MM.1S (cell line): Measurements from ENCODE around the gene ZSCAN12.

Experiments used
- DNase-seq: peaks from one replicate; pipeline ENCODE4 v3.0.0-alpha.2; 2015
- H2AFZ ChIP-seq: fragments of 300-600 bp; sonication (generic); 2 replicates; pipeline ENCODE4 v1.6.0; 2016; ENCODE audit warnings: antibody characterized with exemption, low read length
- H3F3A ChIP-seq: fragments of 300-600 bp; sonication (generic); 2 replicates; pipeline ENCODE4 v1.6.1; 2016; ENCODE audit warnings: mild to moderate bottlenecking, antibody characterized with exemption, low read length, moderate library complexity, mixed read lengths; ENCODE audit not compliant: insufficient read depth
- H3K27ac ChIP-seq: fragments of 300-600 bp; sonication (generic); 2 replicates; pipeline ENCODE4 v1.5.1; 2016; ENCODE audit warnings: mild to moderate bottlenecking, low read length
- H3K27me3 ChIP-seq: fragments of 300-600 bp; sonication (generic); replicated peaks from 2 replicates; pipeline ENCODE4 v1.6.0; 2016; ENCODE audit warnings: low read length; ENCODE audit not compliant: insufficient read depth
- H3K36me3 ChIP-seq: fragments of 300-600 bp; sonication (generic); replicated peaks from 2 replicates; pipeline ENCODE4 v1.6.1; 2016; ENCODE audit warnings: mild to moderate bottlenecking, low read length, mixed read lengths; ENCODE audit not compliant: insufficient read depth
- H3K4me1 ChIP-seq: fragments of 300-600 bp; sonication (generic); 2 replicates; pipeline ENCODE4 v1.6.1; 2016; ENCODE audit warnings: low read length, mixed read lengths
- H3K4me2 ChIP-seq: fragments of 300-600 bp; sonication (generic); 2 replicates; pipeline ENCODE4 v1.6.0; 2016; ENCODE audit warnings: low read depth, low read length
- H3K4me3 ChIP-seq: fragments of 300-600 bp; sonication (generic); 2 replicates; pipeline ENCODE4 v1.5.1; 2016; ENCODE audit warnings: low read length, mixed read lengths
- H3K79me2 ChIP-seq: fragments of 300-600 bp; sonication (generic); 2 replicates; pipeline ENCODE4 v1.6.1; 2016; ENCODE audit warnings: mixed run types, low read length, mixed read lengths
- H3K9ac ChIP-seq: fragments of 300-600 bp; sonication (generic); 2 replicates; pipeline ENCODE4 v1.6.1; 2016; ENCODE audit warnings: low read length, mixed read lengths
- H3K9me2 ChIP-seq: fragments of 300-600 bp; sonication (generic); replicated peaks from 2 replicates; pipeline ENCODE4 v1.6.1; 2016; ENCODE audit warnings: mild to moderate bottlenecking, low read length, mixed read lengths; ENCODE audit not compliant: insufficient read depth
- H3K9me3 ChIP-seq: fragments of 300-600 bp; sonication (generic); replicated peaks from 2 replicates; pipeline ENCODE4 v1.6.1; 2016; ENCODE audit warnings: mild to moderate bottlenecking, low read length, mixed read lengths; ENCODE audit not compliant: insufficient read depth
- H4K20me1 ChIP-seq: fragments of 300-600 bp; sonication (generic); 2 replicates; pipeline ENCODE4 v1.6.1; 2016; ENCODE audit warnings: mild to moderate bottlenecking, low read length, moderate library complexity, mixed read lengths; ENCODE audit not compliant: insufficient read depth
- CTCF ChIP-seq: fragments of 300-600 bp; sonication (generic); IDR thresholded peaks from 2 replicates; pipeline ENCODE4 v1.5.1; 2016; ENCODE audit warnings: antibody characterized with exemption, low read length, mixed read lengths
- EZH2 ChIP-seq: fragments of 300-600 bp; sonication (generic); optimal IDR thresholded peaks from 2 replicates; pipeline ENCODE3; 2017; ENCODE audit warnings: low read depth, mild to moderate bottlenecking, antibody characterized with exemption, low read length, mixed read lengths
- EZH2phosphoT487 ChIP-seq: fragments of 300-600 bp; sonication (generic); IDR thresholded peaks from 2 replicates; pipeline ENCODE4 v1.6.1; 2018; ENCODE audit warnings: antibody characterized with exemption, low read length

Gene ZSCAN12

DNA sequence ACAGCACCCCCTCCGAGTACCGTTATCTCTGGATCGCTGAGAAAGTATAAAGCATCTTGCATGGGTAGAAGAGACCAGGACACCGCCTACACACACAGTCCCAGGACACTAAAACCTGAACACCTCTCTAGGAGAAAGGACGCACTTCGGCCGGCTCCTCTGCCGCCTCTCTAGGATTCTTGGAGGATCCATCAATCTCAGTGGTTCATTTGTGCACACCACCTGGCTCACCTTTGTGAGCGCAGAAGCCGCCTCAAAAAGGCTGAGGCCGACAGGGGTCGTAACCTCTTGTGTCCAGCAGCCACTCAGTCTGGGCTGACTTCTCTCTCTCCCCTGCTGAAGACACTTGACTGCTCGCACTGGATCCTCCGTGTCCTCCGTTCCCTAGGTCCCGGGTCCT is 30.2 kb upstream of the ZSCAN12 start:
- TF ChIP-seq CTCF (no peak), EZH2 (no peak)
- H3K4me3 ChIP-seq, result no peak overlapping the region
- no peaks in the 10 kb centered on the region for H3F3A ChIP-seq
- no peak overlapping the region for H3K27ac ChIP-seq
- no peaks in the 10 kb centered on the region for H3K9me3 ChIP-seq
- H3K9me2 ChIP-seq, result no peaks in the 10 kb centered on the region
- no peak overlapping the region for H3K4me2 ChIP-seq
- no peaks in the 10 kb centered on the region for H3K4me1 ChIP-seq
- no peak overlapping the region for H3K9ac ChIP-seq
- DNase-seq, result no peak
- no peaks in the 10 kb centered on the region for H3K27me3 ChIP-seq
- no peaks in the 10 kb centered on the region for H3K36me3 ChIP-seq
- no peak overlapping the region for H2AFZ ChIP-seq
- no peaks in the 10 kb centered on the region for H4K20me1 ChIP-seq
- no peaks in the 10 kb centered on the region for H3K79me2 ChIP-seq

GRCh38 chr6:28425944-28426541 is 26.5 kb upstream of the ZSCAN12 start:
- Histone ChIP-seq H3K4me3 (no peak overlapping the region), H2AFZ (no peak overlapping the region)
- TF ChIP-seq EZH2, result no peak
- no peak for TF ChIP-seq EZH2phosphoT487
- no peak for TF ChIP-seq CTCF

DNA sequence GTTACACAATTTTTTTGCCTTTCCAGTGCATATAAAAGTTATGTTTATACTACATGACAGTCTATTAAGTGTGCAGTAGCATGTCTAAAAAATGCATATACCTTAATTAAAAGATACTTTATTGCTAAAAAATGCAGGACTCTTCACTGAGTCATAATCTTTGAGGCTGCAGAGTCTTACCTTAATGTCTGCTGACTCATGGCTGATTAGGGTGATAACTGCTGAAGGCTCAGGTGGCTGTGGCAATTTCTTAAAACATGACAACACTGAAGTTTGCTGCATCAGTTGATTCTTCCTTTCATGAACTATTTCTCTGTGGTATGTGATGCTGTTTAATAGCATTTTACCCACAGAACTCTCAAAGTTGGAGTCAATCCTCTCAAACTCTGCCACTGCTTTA is 24.6 kb upstream of the ZSCAN12 start:
- Histone ChIP-seq H4K20me1 (no peaks in the 10 kb centered on the region), H2AFZ (no peak overlapping the region), H3K27ac (no peak overlapping the region), H3K4me2 (no peak overlapping the region), H3K36me3 (no peaks in the 10 kb centered on the region), H3K9me3 (no peaks in the 10 kb centered on the region), H3K4me3 (no peak overlapping the region), H3K27me3 (no peaks in the 10 kb centered on the region), H3F3A (no peaks in the 10 kb centered on the region; the same call in 1 of the 2 replicates), H3K9me2 (no peaks in the 10 kb centered on the region), H3K4me1 (no peaks in the 10 kb centered on the region), H3K79me2 (no peaks in the 10 kb centered on the region), H3K9ac (no peak overlapping the region)
- DNase-seq, result no peak
- TF ChIP-seq EZH2, result no peak
- TF ChIP-seq CTCF, result no peak
- no peak for TF ChIP-seq EZH2phosphoT487

More at GRCh38 chr6:28425944-28426541, 26.5 kb upstream of the ZSCAN12 start:
- DNase-seq, result no peak
- Histone ChIP-seq H3F3A (no peaks in the 10 kb centered on the region; the same call in 1 of the 2 replicates), H3K79me2 (no peaks in the 10 kb centered on the region), H3K4me1 (no peaks in the 10 kb centered on the region), H4K20me1 (no peaks in the 10 kb centered on the region), H3K36me3 (no peaks in the 10 kb centered on the region), H3K9ac (no peak overlapping the region), H3K9me3 (no peaks in the 10 kb centered on the region), H3K9me2 (no peaks in the 10 kb centered on the region), H3K27me3 (no peaks in the 10 kb centered on the region), H3K27ac (no peak overlapping the region), H3K4me2 (no peak overlapping the region)
